Glomerular endothelial cell (primary cell): ENCODE results near the gene IVD. TPM values are rescaled to one million over a fixed set of nuclear protein-coding genes. Genes with fewer than 3 reads are reported as not detected.

Experiments
- DNase-seq: peaks from one replicate; pipeline ENCODE4 v3.0.0-alpha.2; 2011; ENCODE audit warnings: low read depth, low spot score; ENCODE audit errors: extremely low read depth
- total RNA-seq: library from RNA; depleted of rRNA; stranded (reverse); fragments of >200 nt; gene quantifications from 2 replicates; pipeline ENCODE4 v1.2.3, GENCODE V29; 2015

The IVD gene
- total RNA-seq = 50.6 and 54.8 TPM in 2 replicates

DNA sequence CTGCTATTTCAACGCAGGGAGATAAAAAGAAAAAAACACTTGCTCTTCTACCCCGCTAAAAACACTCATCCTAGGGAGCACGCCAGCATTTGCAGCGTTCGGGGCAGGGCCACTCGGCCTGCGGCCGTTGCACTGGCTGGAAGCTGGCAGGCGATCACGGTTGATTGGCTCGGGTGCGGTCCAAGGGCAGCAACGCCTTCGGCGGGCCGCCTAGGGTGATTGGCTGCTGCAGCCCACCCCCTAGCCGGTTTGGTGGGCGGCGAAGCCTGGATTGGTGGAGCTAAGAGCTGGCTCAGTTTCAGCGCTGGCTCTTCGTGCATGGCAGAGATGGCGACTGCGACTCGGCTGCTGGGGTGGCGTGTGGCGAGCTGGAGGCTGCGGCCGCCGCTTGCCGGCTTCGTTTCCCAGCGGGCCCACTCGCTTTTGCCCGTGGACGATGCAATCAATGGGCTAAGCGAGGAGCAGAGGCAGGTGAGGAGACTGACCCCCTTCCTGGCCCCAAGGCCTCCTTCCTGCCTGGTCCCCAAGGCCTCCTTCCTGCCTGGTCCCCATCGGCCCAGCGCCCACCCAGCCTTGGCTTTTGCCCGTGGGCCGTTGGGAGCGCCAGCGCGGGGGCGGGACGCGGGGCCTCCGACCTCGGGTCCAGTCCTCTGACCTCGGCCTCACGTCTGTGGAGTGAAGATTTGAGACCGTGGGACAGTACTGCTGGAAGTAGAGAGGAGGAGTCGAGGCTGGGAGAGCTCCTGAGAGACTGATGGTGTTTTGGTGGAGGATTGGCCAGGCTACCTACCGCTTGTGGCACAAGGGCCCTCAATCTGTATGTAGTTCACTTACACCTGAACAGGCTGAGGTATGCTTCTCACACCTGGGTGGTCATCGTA is at the start of gene IVD:
TSS of gene IVD (plus strand) at position 295 of the 881 bp plus-strand sequence. CDS start at position 328, 33 bp downstream.
- DNase-seq = peak; percentile 48

DNA sequence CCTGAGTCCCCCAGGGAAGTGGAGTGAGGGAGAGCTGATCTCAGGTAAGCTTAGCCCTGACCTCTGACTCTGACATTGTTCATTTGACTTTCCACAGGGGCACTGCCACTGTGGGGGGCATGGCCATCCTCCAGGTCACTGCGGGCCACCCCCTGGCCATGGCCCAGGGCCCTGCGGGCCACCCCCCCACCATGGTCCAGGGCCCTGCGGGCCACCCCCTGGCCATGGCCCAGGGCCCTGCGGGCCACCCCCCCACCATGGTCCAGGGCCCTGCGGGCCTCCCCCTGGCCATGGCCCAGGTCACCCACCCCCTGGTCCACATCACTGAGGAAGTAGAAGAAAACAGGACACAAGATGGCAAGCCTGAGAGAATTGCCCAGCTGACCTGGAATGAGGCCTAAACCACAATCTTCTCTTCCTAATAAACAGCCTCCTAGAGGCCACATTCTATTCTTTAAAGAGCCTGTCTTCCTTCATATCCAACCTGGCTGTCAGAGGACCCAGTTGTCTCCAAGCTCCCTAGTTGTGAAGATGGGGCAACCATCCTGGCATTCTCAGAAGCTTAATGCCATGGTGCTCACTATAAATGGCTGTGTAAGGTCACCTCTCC is 49.5 kb upstream of the IVD start:
- DNase-seq = no peak

DNA sequence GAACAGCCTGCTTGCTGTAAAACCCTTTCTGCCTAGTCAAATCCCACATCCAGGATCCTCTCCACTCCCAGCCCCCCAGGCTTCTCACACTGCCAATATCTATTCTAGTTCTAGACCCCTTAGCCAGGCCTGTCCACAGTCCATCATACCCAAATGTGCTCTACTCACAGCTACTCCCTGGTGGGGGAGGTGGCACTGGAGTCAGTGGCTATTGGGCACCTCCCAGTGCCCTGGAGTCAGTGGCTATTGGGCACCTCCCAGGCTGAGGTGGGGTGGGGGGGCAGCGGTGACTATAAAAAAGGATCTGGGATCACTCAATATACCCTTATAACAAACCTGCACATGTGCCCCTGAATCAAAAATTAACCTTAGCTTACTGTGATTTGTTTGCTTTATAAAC is 48.3 kb upstream of the IVD start:
- no peak for DNase-seq

DNA sequence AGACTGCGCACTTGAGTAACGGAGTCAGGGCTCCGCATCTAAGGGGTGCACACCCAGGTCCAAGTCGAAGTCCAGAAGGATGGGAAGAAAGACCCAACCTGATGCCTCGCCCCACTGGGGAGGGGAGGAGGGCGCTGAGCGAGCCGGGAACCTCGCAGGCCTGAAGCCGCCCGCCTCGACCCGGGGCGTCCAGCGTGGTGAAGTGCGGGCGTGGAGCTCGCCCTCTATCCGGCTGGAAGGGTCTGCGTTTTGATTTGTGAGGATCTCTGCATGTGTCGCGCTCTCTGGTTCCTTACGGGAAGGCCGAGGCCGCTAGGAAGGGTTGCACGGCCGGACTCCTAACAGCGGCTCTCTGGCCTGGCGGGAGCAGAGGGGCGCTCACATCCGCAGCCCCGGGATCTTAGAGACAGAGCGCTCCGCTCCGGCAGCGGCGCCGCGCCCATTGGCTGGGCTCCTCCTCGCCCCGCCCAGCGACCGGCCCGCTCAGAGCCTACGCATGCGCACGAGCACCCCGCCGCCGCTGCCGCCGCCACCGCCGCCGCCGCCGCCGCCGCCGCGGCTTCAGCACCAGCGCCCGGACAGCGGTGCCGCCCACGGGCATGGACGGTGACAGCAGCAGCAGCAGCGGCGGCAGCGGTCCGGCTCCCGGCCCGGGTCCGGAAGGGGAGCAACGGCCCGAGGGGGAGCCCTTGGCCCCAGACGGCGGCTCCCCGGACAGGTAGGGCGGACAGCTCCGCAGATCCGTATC is 47.7 kb upstream of the IVD start, which contains the start of gene DISP2:
TSS of gene DISP2 (plus strand) at position 497 of the 748 bp plus-strand sequence. CDS start at position 600, 103 bp downstream.
- no peak for DNase-seq

DNA sequence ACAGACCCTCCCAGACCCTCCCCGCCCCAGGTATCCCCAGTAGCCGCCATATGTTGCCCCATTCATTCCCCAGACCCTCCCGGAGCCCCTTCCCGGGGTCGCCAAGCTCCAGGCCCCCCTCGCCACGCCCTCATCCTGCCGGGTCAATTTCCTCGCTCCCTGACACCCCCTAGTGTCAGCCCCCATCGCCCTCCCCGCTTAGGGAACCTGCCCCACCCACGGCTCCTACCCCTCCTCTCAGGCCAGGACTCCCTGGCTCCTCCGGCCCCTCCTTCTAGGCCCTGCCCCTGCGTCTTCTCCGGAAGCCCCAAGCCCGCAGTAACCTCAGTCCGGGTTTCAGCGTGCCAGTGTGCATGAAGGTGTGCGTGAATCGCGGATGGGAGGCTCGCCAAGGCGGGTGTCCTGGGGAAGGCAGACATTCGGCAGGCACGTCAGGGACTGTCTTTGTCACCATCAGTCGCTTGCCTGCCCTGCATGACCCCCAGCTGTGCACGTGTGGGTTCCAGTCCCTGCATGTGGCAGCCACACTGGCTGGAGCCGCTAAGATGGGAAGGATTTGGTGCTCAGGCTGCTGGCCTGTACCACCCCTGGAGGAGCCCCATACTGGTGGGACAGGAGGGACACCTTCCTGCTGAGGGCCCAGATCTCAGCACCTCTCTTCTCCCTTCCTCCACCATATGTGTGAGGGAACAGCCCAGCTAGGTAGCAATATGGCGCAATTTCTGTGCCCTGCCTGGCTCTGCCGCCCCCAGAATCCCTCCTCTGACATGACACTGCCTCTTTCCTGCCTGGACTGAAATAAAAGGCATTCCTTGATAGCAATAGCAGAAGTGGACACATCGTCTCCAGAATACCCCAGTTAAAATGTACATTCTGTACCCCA is 46.9 kb upstream of the IVD start:
- no peak for DNase-seq

DNA sequence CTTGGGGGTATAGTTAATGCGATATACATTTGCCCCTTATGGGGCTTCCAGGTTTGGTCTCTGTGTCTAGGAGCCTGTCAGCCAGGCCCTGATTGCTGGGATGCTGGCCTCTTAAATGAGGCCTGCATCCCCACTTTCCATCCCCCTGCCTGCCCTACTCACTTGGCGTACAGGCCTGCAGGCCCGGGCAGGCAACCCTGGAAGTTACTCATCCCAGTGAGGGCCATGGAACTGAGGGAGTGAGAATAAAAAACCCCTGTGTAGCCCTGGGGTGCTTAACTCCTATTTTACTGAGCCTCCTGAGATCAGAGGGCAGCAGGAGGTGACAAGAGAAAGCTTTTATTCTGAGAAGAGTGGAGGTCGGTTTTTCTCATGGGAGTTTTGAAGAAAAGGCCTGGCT is 45.6 kb upstream of the IVD start:
- DNase-seq = no peak

DNA sequence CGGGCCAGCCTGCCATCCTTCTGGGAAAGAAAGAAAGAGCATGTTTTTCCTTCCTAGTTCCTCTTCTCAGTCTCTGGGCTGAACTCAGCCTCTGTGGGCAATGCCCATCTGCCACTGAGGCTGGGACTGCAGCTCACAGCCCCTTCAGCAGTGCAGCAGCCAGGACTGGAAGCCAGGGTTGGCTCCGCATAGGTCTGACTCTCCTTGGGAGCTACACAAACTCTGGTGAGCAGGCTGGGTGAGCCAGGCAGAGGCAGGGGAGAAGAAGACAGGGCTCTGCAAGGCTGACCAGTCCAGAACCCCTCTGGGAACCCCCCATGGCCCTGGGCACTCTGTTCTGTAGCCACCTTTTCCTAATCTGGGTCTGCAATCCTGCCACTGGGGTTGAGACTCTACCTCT is 44.0 kb upstream of the IVD start:
- no peak for DNase-seq

DNA sequence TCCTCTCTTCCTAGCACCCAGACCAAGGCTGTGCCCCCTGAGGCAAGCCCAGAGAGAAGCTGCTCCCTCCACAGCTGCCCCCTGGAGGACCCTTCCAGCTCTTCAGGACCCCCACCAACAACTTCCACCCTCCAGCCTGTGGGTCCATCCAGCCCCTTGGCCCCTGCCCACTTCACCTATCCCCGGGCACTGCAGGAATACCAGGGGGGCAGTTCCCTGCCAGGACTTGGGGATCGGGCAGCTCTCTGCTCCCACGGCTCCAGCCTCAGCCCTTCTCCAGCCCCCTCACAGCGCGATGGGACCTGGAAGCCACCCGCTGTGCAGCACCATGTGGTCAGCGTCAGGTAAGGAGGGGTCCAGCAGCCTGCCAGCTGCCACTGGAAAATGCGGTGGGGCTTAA is 42.0 kb upstream of the IVD start:
- DNase-seq = no peak

DNA sequence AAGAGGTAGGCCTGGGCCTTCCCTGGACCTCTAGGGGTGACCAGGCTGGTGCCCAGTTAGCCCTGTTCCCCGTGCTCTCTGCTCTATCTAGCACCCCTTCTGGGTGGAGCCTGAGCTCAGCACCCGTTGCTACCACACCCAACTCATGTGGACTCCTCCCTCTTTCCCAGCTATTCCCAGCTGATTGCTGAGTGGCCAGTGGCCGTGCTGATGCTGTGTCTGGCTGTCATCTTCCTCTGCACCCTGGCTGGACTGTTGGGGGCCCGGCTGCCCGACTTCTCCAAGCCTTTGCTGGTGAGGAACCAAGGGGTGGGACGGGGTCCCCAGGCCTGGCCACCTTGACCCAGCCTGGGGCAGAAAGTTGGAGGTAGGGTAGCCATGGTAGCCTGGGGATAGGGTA is 41.3 kb upstream of the IVD start:
- DNase-seq = no peak

DNA sequence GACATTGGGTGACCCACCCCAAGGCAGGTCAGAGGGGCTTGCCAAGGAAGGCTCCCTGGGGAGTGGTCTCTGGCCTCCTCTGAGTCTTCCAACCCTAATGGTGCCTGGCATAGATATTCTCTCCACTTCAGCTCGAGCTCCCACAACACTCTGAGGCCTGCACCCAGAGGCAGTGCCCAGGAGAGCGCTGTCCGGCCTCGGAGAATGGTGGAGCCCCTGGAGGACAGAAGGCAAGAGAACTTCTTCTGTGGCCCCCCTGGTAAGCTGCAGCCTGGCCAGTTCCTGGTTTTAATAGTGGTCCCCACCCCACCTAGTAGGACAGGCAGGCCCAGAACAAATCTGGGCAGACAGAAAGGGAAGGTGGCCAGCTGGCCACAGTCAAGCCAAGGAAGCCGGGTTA is 40.6 kb upstream of the IVD start:
- DNase-seq = no peak

DNA sequence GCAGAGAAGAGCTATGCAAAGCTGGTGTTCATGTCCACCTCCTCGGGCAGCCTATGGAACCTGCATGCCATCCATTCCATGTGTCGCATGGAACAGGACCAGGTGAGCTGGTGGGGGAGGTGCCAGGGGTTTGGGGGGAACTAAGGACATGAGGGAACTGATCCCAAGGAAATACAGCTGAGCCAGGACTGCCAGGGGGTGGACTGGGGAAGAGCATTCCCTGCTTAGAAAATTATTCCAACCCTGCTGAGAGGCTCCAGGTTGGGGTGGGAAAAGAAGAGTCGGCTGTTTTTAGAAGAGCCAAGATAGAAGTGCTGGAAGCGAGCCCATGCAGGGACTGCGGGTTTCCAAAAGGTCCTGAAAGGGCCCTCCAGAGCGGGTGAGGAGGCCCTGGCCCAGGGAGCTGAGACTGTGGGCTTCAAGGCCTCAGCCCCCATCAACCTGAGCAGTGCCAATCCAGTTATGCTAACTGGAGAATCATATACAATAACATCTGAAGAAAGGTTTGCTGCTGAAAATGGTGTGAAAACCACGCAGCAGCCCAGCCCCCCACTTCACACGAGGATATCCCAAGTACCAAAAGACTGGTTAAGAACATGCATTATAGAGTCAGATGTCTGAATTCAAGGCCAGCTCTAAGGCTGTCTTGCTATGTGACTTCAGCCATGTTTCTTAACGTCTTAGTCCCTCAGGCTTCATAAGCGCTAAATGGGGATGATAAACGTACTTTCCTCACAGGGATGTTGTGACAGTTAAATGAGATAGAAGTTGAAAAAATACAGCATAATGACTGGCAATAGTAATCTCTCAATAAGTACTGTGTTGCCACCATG is 39.8 kb upstream of the IVD start:
- no peak for DNase-seq

DNA sequence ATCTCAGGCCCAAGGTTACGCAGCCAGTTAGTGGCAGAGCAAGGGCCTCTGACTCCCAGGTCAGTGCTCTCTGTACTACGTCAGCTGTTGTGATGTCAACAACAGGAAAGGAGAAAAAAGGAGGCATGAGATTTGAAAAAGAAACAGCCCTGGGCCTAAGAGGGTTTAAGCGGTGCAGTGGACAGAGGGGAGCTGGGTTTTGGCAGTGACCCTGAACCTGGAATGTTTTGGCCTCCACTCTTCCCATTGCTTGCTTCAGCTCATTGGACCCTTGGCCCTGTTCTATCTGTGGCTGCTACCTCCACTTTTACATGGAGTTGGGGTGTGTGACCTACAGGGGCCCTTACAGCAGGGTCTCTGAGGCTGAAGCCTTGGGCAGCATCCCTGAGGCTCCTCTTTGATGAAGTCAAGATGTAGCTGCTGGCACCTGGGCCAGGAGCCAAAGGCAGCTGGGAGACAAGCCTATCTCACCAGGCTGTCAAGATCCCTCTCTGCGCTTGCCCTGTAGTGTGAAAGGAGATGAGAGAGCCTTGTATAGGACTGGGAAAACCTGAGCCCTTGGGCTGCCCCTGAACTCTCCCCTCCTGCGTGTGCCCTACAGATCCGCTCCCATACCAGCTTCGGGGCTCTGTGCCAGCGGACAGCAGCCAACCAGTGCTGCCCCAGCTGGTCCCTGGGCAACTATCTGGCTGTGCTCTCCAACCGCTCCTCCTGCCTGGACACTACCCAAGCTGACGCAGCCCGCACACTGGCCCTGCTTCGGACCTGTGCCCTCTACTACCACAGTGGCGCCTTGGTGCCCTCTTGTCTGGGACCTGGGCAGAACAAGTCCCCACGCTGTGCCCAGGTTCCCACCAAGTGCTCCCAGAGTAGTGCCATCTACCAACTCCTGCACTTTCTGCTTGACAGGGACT is 38.9 kb upstream of the IVD start:
- no peak for DNase-seq

DNA sequence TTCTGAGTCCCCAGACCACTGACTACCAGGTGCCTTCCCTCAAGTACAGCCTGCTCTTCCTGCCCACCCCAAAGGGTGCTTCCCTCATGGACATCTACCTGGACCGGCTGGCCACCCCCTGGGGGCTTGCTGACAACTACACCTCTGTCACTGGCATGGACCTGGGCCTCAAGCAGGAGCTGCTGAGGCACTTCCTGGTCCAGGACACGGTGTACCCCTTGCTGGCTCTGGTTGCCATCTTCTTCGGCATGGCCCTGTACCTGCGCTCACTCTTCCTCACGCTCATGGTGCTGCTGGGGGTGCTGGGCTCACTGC is 38.3 kb upstream of the IVD start:
- no peak for DNase-seq

DNA sequence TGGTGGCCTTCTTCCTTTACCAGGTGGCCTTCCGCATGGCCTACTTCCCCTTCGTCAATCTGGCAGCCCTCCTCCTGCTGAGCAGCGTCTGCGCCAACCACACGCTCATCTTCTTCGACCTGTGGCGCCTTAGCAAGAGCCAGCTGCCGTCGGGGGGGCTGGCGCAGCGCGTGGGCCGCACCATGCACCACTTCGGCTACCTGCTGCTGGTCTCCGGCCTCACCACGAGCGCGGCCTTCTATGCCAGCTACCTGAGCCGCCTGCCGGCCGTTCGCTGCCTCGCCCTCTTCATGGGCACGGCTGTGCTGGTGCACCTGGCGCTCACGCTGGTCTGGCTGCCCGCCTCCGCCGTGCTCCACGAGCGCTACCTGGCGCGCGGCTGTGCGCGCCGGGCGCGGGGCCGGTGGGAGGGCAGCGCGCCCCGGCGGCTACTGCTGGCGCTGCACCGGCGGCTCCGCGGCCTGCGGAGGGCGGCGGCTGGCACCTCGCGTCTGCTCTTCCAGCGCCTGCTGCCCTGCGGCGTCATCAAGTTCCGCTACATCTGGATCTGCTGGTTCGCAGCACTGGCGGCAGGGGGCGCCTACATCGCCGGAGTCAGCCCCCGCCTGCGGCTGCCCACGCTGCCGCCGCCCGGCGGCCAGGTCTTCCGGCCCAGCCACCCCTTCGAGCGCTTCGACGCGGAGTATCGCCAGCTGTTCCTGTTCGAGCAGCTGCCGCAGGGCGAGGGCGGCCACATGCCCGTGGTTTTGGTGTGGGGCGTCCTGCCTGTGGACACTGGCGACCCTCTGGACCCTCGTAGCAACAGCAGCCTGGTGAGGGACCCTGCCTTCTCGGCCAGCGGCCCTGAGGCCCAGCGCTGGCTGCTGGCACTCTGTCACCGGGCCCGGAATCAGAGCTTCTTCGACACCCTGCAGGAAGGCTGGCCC is 37.6 kb upstream of the IVD start:
- no peak for DNase-seq

DNA sequence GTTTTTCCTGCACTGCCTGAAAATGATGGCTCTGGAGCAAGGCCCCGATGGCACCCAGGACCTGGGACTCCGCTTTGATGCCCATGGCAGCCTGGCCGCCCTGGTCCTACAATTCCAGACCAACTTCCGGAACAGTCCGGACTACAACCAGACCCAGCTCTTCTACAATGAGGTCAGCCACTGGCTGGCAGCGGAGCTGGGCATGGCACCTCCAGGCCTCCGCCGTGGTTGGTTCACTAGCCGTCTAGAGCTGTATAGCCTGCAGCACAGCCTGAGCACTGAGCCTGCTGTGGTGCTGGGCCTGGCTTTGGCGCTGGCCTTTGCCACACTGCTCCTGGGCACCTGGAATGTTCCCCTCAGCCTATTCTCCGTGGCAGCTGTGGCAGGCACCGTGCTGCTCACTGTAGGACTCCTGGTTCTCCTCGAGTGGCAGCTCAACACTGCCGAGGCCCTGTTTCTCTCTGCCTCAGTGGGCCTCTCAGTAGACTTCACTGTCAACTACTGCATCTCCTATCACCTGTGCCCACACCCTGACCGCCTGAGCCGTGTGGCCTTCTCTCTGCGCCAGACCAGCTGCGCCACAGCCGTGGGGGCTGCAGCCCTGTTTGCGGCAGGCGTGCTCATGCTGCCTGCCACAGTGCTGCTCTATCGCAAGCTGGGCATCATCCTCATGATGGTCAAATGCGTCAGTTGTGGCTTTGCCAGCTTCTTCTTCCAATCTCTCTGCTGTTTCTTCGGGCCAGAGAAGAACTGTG is 36.7 kb upstream of the IVD start:
- DNase-seq = no peak

DNA sequence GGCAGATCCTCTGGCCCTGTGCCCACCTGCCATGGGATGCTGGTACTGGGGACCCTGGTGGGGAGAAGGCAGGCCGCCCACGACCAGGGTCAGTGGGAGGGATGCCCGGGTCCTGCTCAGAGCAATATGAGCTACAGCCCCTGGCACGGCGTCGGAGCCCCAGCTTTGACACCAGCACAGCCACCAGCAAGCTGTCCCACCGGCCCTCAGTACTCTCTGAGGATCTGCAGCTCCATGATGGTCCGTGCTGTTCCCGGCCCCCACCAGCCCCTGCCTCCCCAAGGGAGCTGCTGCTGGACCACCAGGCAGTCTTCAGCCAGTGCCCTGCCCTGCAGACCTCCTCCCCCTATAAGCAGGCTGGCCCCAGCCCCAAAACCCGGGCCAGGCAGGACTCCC is 36.1 kb upstream of the IVD start:
- DNase-seq = no peak

DNA sequence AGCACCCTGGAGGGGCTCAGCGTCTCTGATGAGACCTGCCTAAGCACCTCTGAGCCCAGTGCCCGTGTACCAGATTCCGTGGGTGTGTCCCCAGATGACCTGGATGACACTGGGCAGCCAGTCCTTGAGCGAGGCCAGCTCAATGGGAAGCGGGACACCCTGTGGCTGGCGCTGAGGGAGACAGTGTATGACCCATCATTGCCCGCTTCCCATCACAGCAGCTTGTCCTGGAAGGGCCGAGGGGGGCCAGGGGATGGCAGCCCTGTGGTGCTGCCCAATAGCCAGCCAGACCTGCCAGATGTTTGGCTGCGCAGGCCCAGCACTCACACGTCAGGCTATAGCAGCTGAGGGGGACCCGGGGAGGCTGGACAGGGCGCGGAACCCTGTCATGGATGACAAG is 35.6 kb upstream of the IVD start:
- no peak for DNase-seq
